Natural killer cell treated with Interleukin-12 subunit alpha and Interleukin-12 subunit beta and Interleukin-15 and Interleukin-18, amount 100 ng/mL, for 72 hours (primary cell): ENCODE data around the gene UHRF2. TPM values are rescaled to one million over a fixed set of nuclear protein-coding genes. Genes with fewer than 3 reads are reported as not detected.

Experiments
- ATAC-seq, 2 donors: fragments of 150-1000 bp; cut with Tn5 transposase in 1 of 2; sonication (Bioruptor Pico), chemical (Tn5 transposase) in 1 of 2; 2 replicates each; pipeline ENCODE4 v1.10.0; 2021
- DNase-seq: peaks from one replicate; pipeline ENCODE4 v3.0.0; 2022; ENCODE audit warnings: low spot score
- H3K27ac Mint-ChIP-seq, 2 donors: 1 replicate in 1 of 2; 2 replicates in 1 of 2; pipeline ENCODE4 v1.8.0; 2022; ENCODE audit warnings: mixed read lengths in 2 of 2, mild to moderate bottlenecking in 1 of 2, moderate library complexity in 1 of 2
- H3K27me3 Mint-ChIP-seq, 2 donors: 1 replicate in 1 of 2; 2 replicates in 1 of 2; pipeline ENCODE4 v1.8.0; 2022; ENCODE audit warnings: mixed read lengths in 2 of 2
- H3K36me3 Mint-ChIP-seq: one replicate; pipeline ENCODE4 v1.8.0; 2022; ENCODE audit warnings: mixed read lengths
- H3K4me1 Mint-ChIP-seq, 2 donors: 1 replicate in 1 of 2; 2 replicates in 1 of 2; pipeline ENCODE4 v1.8.0; 2022; ENCODE audit warnings: low read depth in 2 of 2, mixed read lengths in 2 of 2, mild to moderate bottlenecking in 1 of 2
- H3K4me3 Mint-ChIP-seq: one replicate; pipeline ENCODE4 v1.8.0; 2022; ENCODE audit warnings: mixed read lengths
- H3K9me3 Mint-ChIP-seq: 2 replicates; pipeline ENCODE4 v1.8.0; 2022; ENCODE audit warnings: mixed read lengths
- total RNA-seq, 2 donors: library from RNA; stranded (reverse); gene quantifications; one replicate each; pipeline ENCODE4 v1.2.3, GENCODE V29; 2022

The UHRF2 gene
- total RNA-seq, 2 donors from 2014 or later: 50.2 to 104 TPM

DNA sequence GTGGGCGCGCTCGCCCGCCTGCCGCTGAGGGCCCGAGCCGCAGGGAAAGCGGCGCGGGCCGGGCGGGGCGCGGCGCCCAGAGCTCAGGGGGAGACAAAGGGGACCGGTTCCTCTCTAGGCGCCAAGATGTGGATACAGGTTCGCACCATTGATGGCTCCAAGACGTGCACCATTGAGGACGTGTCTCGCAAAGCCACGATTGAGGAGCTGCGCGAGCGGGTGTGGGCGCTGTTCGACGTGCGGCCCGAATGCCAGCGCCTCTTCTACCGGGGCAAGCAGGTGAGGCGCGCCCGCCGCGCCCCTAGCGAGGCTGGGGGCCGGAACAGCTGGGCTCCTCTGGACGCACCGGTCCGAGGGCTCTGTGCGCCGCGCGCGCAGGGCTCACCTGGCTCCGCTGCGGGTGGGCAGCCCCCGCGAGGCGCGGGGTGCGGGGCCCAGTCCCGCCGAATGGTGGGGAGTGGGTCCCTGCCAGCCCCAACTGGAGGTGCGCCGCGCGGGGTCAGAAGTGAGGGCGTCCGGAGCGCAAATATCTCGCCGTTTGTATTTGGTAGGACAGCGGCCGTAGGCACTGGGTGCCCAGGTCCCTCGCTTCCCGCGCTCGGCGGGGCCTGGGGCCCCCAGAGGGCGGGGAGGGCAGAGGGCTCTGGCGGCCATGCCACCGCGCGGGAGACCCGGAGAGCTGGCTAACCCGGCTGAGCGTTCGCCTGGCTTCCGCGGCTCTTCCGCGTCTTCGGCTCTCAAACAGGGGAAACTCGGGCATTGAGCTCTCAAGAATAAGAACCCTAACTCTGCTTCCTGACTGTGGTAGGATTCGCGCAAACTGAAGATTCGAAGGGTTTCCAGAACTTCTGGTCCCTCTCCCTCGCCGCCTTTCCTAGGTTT is 607 bp downstream of the UHRF2 start:
- H3K4me3 Mint-ChIP-seq: peak overlapping the region; percentile 87
- H3K9me3 Mint-ChIP-seq: no peaks in the 10 kb centered on the region
- no peaks in the 10 kb centered on the region for H3K36me3 Mint-ChIP-seq
- ATAC-seq: peak in 1 of 2 donors; percentile 28
- peak; percentile 61 for DNase-seq
- H3K27me3 Mint-ChIP-seq: peaks cover 0 to 9% of the 10 kb centered on the region in 2 donors
- H3K4me1 Mint-ChIP-seq: peaks cover 23 to 35% of the 10 kb centered on the region in 2 donors
- peak overlapping the region; percentile 78 to 79 for H3K27ac Mint-ChIP-seq

DNA sequence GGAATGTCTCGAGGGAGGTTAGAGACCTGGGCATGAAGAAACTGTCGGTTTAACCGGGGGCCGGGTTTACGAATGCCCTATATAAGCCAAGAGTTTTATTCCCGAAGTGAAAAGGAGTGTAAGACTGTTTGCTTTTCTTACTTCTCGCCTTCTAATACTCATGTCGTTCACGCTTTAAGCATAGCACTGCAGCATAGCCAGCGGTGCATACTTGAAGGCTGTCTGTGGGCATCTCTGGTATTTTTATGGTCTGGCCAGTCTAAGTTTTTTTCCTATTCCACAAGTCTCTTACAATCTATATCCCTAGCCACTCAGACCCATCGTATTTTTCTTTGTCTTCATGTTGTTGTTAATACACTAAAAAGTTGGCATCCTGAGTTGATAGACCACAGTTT is 1.2 kb downstream of the UHRF2 start:
- peak overlapping the region; percentile 58 to 78 for H3K27ac Mint-ChIP-seq
- ATAC-seq (no peak), DNase-seq (no peak)
- H3K36me3 Mint-ChIP-seq: no peaks in the 10 kb centered on the region
- peaks cover 25 to 41% of the 10 kb centered on the region in 2 donors for H3K4me1 Mint-ChIP-seq
- no peaks in the 10 kb centered on the region for H3K9me3 Mint-ChIP-seq
- peaks cover 0 to 9% of the 10 kb centered on the region in 2 donors for H3K27me3 Mint-ChIP-seq
- peak overlapping the region; percentile 87 for H3K4me3 Mint-ChIP-seq

DNA sequence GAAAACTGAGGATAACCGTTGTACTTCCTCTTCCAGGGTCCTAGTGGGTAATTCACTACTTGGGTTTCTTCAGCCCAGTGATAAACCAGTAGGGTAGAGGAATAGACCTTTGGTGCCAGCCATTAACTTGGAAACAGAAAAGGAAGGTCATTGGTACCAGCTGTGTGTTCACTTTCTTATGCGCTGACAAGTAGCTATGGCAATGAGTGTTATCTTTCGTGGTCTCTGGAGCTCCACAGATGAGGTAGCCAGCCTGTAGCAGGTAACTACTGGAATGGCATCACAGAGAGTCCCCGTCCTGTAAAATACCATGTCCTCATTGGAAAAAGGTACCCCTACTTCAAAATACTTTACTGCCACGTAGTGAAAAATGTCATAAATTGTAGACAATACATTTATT is 2.3 kb downstream of the UHRF2 start:
- H3K4me1 Mint-ChIP-seq: peaks cover 28 to 41% of the 10 kb centered on the region in 2 donors

DNA sequence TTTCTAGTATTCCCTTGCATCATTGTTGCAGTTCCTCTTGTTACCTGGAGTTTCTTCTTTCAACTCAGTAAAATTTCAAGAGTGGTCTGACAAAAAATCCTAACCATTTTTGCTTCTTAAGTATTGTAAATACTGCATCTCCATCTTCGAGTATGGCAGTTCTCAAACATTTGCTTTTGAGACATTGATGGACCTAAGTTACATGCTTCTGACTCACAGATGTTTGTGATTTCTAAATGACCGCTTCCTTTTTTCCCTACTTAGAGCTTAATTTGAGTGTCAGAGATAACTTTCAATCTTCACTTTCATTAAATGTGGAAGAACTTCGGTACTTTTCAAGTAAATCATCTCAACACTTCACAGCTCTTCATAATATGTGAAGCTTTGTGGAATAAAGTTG is 4.2 kb downstream of the UHRF2 start:
- H3K4me3 Mint-ChIP-seq: peak overlapping the region; percentile 61
- peaks cover 31 to 47% of the 10 kb centered on the region in 2 donors for H3K4me1 Mint-ChIP-seq
- no peaks in the 10 kb centered on the region for H3K36me3 Mint-ChIP-seq
- no peaks in the 10 kb centered on the region for H3K9me3 Mint-ChIP-seq
- H3K27ac Mint-ChIP-seq: peak overlapping the region; percentile 7 to 56
- DNase-seq (no peak), ATAC-seq (no peak)
- H3K27me3 Mint-ChIP-seq: no peaks in the 10 kb centered on the region

More for the DNA sequence above, 2.3 kb downstream of the UHRF2 start:
- H3K36me3 Mint-ChIP-seq: no peaks in the 10 kb centered on the region
- H3K27ac Mint-ChIP-seq: peak overlapping the region in 1 of 2 donors; percentile 58
- H3K4me3 Mint-ChIP-seq: peak overlapping the region; percentile 87
- no peak for ATAC-seq
- H3K9me3 Mint-ChIP-seq: no peaks in the 10 kb centered on the region
- no peak for DNase-seq
- peaks cover 0 to 5% of the 10 kb centered on the region in 2 donors for H3K27me3 Mint-ChIP-seq

DNA sequence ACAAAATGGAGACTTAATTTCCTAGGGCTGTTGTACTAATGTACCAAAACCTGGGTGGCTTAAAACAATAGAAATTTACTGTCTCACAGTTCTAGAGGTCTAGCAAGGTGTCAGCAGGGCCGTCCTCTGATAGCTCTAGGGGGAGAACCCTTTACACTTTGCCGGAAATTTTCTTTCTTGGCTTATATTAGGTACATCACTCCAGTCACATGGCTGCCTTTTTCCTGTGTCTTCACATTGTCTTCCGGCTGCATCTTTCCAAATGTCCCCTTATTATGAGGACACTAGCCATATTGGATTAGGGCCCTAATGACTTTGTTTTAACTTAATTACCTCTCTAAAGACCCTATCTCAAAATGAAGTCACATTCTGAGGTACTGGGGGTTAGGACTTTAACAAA is 5.8 kb downstream of the UHRF2 start:
- Mint-ChIP-seq H3K4me1 (peaks cover 32 to 50% of the 10 kb centered on the region in 2 donors), H3K27ac (peak overlapping the region; percentile 7 to 56), H3K9me3 (no peaks in the 10 kb centered on the region), H3K4me3 (peak overlapping the region; percentile 61), H3K36me3 (no peaks in the 10 kb centered on the region), H3K27me3 (no peaks in the 10 kb centered on the region)
- ATAC-seq (no peak), DNase-seq (no peak)

DNA sequence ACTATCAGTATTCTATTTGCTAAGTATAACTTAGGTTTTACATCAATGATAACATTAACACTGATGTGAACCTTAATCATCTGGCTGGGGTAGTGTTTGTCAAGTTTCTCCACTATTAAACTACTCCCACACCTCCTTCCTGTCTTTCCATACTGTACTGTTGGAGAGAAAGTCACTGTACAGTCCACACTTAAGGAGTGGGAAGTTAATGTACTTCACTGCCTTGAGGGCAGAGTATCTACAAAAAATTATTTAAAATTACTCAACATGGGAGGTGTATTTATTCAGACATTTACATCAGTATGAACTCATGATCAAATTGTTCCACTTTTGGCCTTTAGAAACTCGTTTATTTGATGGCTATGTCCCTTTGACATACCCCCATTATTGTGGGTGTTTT is 11.9 kb downstream of the UHRF2 start:
- Mint-ChIP-seq H3K27me3 (no peaks in the 10 kb centered on the region), H3K27ac (peak overlapping the region; percentile 18 to 53), H3K9me3 (no peaks in the 10 kb centered on the region), H3K4me3 (no peak overlapping the region), H3K4me1 (peaks cover 26 to 40% of the 10 kb centered on the region in 2 donors), H3K36me3 (no peaks in the 10 kb centered on the region)
- DNase-seq (no peak), ATAC-seq (no peak)

DNA sequence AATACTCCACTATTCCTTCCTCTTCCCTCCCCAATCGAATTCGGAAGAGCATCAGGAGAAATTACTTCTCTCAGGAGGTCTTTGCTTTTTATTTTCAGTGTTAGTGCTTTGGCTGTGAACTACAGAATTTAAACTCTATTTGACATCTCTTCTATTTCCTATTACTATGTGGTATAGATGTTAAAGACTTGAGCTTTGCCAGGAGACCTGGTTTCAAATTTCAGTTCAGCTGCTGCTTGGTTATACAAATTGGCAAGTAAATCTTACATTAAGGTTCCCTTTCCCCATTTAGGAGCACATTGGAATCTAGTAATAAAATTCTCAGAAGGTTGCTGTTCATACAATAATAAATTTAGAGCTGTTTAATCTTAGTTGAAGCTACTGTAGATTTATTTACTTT is 13.1 kb downstream of the UHRF2 start:
- ATAC-seq (no peak), DNase-seq (no peak)
- Mint-ChIP-seq H3K36me3 (no peaks in the 10 kb centered on the region), H3K27ac (no peak overlapping the region), H3K4me3 (no peak overlapping the region), H3K27me3 (no peaks in the 10 kb centered on the region), H3K4me1 (peaks cover 33 to 52% of the 10 kb centered on the region in 2 donors), H3K9me3 (no peaks in the 10 kb centered on the region)

DNA sequence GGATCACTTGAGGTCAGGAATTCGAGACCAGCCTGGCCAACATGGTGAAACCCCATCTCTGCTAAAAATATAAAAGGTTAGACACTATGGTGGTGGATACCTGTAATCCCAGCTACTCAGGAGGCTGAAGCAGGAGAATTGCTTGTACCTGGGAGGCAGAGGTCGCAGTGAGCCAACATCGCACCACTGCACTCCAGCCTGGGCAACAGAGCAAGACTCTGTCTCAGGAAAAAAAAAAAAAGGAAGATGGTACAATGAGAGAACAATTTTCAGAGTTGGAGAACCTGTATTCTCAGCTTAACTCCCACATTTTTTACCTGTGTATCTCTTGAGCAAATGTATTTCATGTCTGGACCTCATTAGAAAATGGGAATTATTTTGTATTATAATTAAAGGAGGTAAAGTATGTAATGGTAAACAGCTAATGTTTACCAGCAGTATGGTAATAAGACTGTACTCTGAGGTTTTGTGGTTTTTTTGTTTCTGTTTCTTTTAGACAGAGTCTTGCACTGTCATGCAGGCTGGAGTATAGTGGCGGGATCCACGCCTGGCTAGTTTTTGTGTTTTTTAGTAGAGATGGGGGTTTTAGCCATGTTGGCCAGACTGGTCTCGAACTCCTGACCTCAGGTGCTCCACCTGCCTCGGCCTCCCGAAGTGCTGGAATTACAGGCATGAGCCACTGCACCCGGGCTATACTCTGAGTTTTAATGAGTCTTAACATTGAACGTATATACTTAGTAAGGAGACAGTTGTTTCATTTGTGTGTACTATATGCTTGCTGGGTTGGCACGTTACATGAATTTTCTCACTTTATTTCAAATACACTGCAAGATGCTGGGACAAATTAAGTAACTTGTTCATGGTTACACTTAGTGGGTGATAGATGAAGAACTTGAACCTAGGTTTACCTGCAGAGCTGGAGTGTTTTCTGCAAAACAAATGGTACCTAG is 16.2 kb downstream of the UHRF2 start:
- no peaks in the 10 kb centered on the region for H3K9me3 Mint-ChIP-seq
- H3K27ac Mint-ChIP-seq: peak overlapping the region; percentile 66 to 77
- peak; percentile 87 to 94 for ATAC-seq
- H3K36me3 Mint-ChIP-seq: peaks cover 5% of the 10 kb centered on the region
- peak overlapping the region; percentile 59 for H3K4me3 Mint-ChIP-seq
- H3K4me1 Mint-ChIP-seq: peaks cover 35 to 61% of the 10 kb centered on the region in 2 donors
- H3K27me3 Mint-ChIP-seq: no peaks in the 10 kb centered on the region
- DNase-seq: no peak

DNA sequence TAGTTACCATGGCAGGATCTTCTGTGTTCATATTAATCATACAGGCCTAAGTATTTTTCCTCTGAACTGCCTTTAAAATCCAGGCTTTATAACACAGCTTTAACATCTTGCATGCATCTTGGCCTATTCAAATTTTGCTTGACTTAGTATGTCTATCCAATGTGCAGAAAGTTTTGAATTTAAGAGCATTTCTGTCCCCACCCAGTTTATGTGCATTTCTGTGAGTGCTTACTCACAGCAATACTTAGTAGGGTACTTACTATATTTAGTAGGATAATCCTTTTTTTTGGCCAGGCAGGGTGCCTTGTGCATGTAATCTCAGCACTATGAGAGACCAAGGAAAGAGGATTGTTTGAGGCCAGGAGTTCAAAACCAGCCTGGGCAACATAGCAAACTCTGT is 18.0 kb downstream of the UHRF2 start:
- H3K4me3 Mint-ChIP-seq: no peak overlapping the region
- no peaks in the 10 kb centered on the region for H3K27me3 Mint-ChIP-seq

DNA sequence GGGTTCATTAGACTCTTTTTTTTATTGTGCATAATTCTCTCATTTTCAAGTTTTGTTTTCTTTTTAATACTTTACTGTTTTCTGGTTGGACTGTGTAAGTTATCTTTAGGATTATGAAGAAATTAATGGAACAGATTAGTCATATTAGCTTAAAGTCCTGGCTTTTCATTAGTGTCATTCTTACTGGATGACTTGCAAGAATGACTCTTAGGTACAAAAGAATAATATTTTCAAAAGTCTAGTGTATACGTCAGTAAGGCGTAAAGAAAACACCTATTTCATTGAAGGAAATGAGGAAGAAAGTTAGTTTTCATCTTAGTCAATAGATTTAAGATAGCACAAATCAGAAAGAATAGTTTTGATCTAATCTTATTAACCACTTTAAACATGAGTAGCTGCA is 20.4 kb downstream of the UHRF2 start:
- DNase-seq (no peak), ATAC-seq (no peak)
- Mint-ChIP-seq H3K4me3 (peak overlapping the region; percentile 48), H3K36me3 (peaks cover 10% of the 10 kb centered on the region), H3K4me1 (peaks cover 38 to 54% of the 10 kb centered on the region in 2 donors), H3K9me3 (no peaks in the 10 kb centered on the region), H3K27me3 (no peaks in the 10 kb centered on the region), H3K27ac (peak overlapping the region; percentile 53 to 74)

More for the DNA sequence above, 18.0 kb downstream of the UHRF2 start:
- Mint-ChIP-seq H3K4me1 (peaks cover 33 to 52% of the 10 kb centered on the region in 2 donors), H3K36me3 (peaks cover 6% of the 10 kb centered on the region), H3K9me3 (no peaks in the 10 kb centered on the region), H3K27ac (peak overlapping the region; percentile 20 to 56)
- DNase-seq: no peak
- ATAC-seq: no peak

DNA sequence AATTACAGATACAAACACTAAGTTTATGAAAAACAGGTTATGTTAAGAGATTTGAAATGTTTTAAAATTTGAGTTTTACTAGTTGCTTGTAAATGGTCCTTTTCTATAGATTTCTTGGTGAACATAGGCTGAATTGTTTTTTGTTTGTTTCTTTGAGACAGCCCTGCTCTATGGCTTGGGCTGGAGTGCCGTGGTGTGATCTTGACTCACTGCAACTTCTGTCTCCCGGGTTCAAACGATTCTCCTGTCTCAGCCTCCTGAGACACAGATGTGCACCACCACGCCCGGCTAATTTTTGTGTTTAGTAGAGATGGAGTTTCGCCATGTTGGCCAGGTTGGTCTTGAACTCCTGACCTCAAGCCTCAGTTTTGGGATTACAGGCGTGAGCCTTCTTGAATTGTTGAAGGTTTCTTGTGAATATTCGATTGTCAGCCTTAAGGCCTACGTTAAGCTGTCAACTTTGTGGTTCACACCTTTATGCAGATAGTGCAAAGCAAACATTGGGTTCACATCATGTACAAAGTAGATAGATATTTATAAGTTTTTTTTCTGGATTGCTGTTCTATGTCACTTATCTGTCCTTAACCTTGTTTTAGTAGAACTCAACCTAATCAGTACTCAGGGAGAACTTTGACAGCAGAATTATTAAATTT is 26.2 kb downstream of the UHRF2 start:
- Mint-ChIP-seq H3K9me3 (no peaks in the 10 kb centered on the region), H3K27ac (peak overlapping the region in 1 of 2 donors; percentile 56), H3K4me1 (peaks cover 27 to 41% of the 10 kb centered on the region in 2 donors), H3K4me3 (peak overlapping the region; percentile 6), H3K36me3 (peaks cover 5% of the 10 kb centered on the region), H3K27me3 (no peaks in the 10 kb centered on the region)
- DNase-seq (no peak), ATAC-seq (peak; percentile 64 to 77)

DNA sequence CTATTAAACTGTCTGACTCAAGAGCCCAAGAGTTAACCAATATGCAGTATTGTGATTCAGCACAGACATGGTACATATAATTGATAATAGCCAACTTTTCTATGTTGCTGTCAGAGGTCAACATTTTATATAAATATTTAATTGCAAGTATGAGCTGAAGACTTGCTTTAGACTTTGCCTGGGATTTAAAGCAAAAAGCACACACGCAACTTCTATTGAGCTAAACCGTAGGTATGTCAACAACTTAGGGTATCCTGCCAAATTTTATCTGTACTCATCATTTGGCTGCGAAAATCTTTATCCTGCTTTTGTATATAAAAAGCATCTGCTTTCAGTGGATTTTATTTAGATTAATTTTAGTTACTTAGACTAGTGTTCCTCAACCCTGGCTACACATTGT is 27.4 kb downstream of the UHRF2 start:
- no peaks in the 10 kb centered on the region for H3K9me3 Mint-ChIP-seq
- H3K36me3 Mint-ChIP-seq: peaks cover 5% of the 10 kb centered on the region
- H3K4me3 Mint-ChIP-seq: no peak overlapping the region
- H3K27ac Mint-ChIP-seq: peak overlapping the region in 1 of 2 donors; percentile 58
- H3K27me3 Mint-ChIP-seq: no peaks in the 10 kb centered on the region
- peaks cover 28 to 45% of the 10 kb centered on the region in 2 donors for H3K4me1 Mint-ChIP-seq
- no peak for ATAC-seq
- DNase-seq: no peak

DNA sequence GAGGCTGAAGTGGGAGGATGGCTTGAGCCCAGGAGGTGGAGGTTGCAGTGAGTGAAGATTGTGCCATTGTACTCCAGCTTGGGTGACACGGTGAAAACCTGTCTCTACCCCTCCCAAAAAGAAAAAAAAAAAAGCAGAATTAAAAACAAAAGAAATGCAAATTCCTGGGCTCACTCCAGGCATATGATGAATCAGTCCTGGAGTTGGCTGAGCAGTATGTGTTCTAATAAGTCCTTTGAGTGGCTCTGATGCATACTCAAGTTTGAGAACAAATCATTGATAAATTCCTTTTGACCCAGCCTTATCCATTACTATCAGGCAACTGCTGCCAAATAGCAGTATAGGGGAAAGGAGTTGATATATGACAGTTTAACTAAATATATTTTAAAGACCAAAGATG is 28.3 kb downstream of the UHRF2 start:
- DNase-seq: no peak
- Mint-ChIP-seq H3K9me3 (no peaks in the 10 kb centered on the region), H3K4me3 (no peak overlapping the region), H3K27ac (peak overlapping the region in 1 of 2 donors; percentile 58), H3K4me1 (peaks cover 27 to 41% of the 10 kb centered on the region in 2 donors), H3K36me3 (peaks cover 2% of the 10 kb centered on the region), H3K27me3 (no peaks in the 10 kb centered on the region)
- ATAC-seq: no peak
